A549 (cell line): ENCODE data around the gene NCOA3. TPM values are rescaled to one million over a fixed set of nuclear protein-coding genes. Genes with fewer than 3 reads are reported as not detected.

Source experiments
- ATAC-seq, 2 experiments: fragments of 200-7000 bp in 1 of 2; fragments of >200 bp in 1 of 2; cut with Nextera tagmentation in 1 of 2; cut with Tn5 transposase in 1 of 2; 3 replicates each; pipeline versions ENCODE4 v1.8.0 to v1.9.1; 2018 to 2020; ENCODE audit warnings: mild to moderate bottlenecking in 1 of 2, moderate library complexity in 1 of 2
- CTCF ChIA-PET: fragments of 300-600 bp; sonication (Branson Sonifier 250); formaldehyde crosslinking; extraction: SDS; loops from one replicate; lab custom pipeline; 2021; ENCODE audit warnings: antibody characterized with exemption, inconsistent platforms; lab: Yijun Ruan, JAX
- POLR2A ChIA-PET: fragments of 350-600 bp; formaldehyde crosslinking; extraction: SDS; loops from one replicate; lab custom pipeline; 2021; ENCODE audit warnings: antibody characterized with exemption, inconsistent platforms; lab: Yijun Ruan, JAX
- DNase-seq, 2 experiments: peaks; one replicate each; pipeline versions ENCODE4 v3.0.0 to v3.0.0-alpha.2; 2011 to 2016; ENCODE audit warnings: low read depth in 1 of 2, low spot score in 1 of 2
- FAIRE-seq: peaks from 2 replicates; lab custom pipeline; 2011; peaks lifted over from hg19 to GRCh38; lab: Jason Lieb, UNC
- H3K27ac ChIP-seq, 2 experiments: fragments of >200 bp; sonication (Bioruptor Twin); formaldehyde crosslinking; 3 replicates each; pipeline ENCODE4 v1.5.1; 2016 to 2017
- H3K4me1 ChIP-seq: fragments of >200 bp; sonication (Bioruptor Twin); formaldehyde crosslinking; 3 replicates; pipeline ENCODE4 v1.6.1; 2016
- H3K4me2 ChIP-seq: fragments of >200 bp; sonication (Bioruptor Twin); formaldehyde crosslinking; 3 replicates; pipeline ENCODE4 v1.6.1; 2016
- H3K4me3 ChIP-seq: fragments of >200 bp; sonication (Bioruptor Twin); formaldehyde crosslinking; 3 replicates; pipeline ENCODE4 v1.5.1; 2016
- H3K9me3 ChIP-seq: fragments of >200 bp; sonication (Bioruptor Twin); formaldehyde crosslinking; 3 replicates; pipeline ENCODE4 v1.6.1; 2016
- CBX2 ChIP-seq: fragments of 200-600 bp; sonication (generic); IDR thresholded peaks from 2 replicates; pipeline ENCODE4 v1.6.1; 2016; ENCODE audit warnings: low read depth, mild to moderate bottlenecking, borderline replicate concordance
- CEBPB ChIP-seq, 2 experiments: fragments of >200 bp in 1 of 2; sonication (Bioruptor Twin) in 1 of 2; formaldehyde crosslinking in 1 of 2; IDR thresholded peaks; 2 replicates each; pipeline ENCODE4 v1.6.1; 2012 to 2016
- ESRRA ChIP-seq: fragments of 150-350 bp; IDR thresholded peaks from 2 replicates; pipeline ENCODE4 v1.6.1; 2014; ENCODE audit warnings: mild to moderate bottlenecking, low read length, borderline replicate concordance
- FOSB ChIP-seq: fragments of 250-450 bp; sonication (Bioruptor Pico); IDR thresholded peaks from 2 replicates; pipeline ENCODE4 v1.5.0; 2020; ENCODE audit warnings: mild to moderate bottlenecking, moderate library complexity
- FOSL2 ChIP-seq, 2 experiments: fragments of 450-650 bp in 1 of 2; fragments of >200 bp in 1 of 2; sonication (Bioruptor Twin) in 1 of 2; formaldehyde crosslinking; IDR thresholded peaks; 2 replicates each; pipeline versions ENCODE4 v1.5.0 to v1.6.1; 2016 to 2020; ENCODE audit warnings: mild to moderate bottlenecking in 1 of 2, moderate library complexity in 1 of 2
- GATA3 ChIP-seq: IDR thresholded peaks from 2 replicates; pipeline ENCODE4 v1.6.1; 2012; ENCODE audit warnings: borderline replicate concordance
- HOXA7 ChIP-seq: fragments of 250-450 bp; sonication (Bioruptor Pico); IDR thresholded peaks from 2 replicates; pipeline ENCODE4 v1.5.0; 2020; ENCODE audit warnings: mild to moderate bottlenecking, moderate library complexity
- MAZ ChIP-seq: fragments of 150-350 bp; IDR thresholded peaks from 2 replicates; pipeline ENCODE4 v1.6.1; 2014; ENCODE audit warnings: antibody characterized with exemption, low read depth, low read length, borderline replicate concordance
- NFE2L2 ChIP-seq: fragments of 150-350 bp; conservative IDR thresholded peaks from 2 replicates; pipeline ENCODE4 v1.6.1; 2014; ENCODE audit warnings: low read length
- NR3C1 ChIP-seq: fragments of >200 bp; sonication (Bioruptor Twin); formaldehyde crosslinking; IDR thresholded peaks from 3 replicates; pipeline ENCODE4 v1.6.1; 2017
- PHF8 ChIP-seq: fragments of 200-600 bp; sonication (generic); IDR thresholded peaks from 2 replicates; pipeline ENCODE4 v1.6.1; 2016; ENCODE audit warnings: low read depth, mild to moderate bottlenecking, antibody characterized with exemption, moderate library complexity, borderline replicate concordance
- POLR2A ChIP-seq: IDR thresholded peaks from 2 replicates; pipeline ENCODE4 v1.6.1; 2012; ENCODE audit warnings: mild to moderate bottlenecking, low read length
- POLR2AphosphoS2 ChIP-seq: conservative IDR thresholded peaks from 2 replicates; pipeline ENCODE4 v1.6.1; 2012; ENCODE audit warnings: low read length, improper control_type of control experiment, inconsistent platforms
- RFX5 ChIP-seq: fragments of 450-650 bp; IDR thresholded peaks from 2 replicates; pipeline ENCODE4 v1.7.1; 2014; ENCODE audit warnings: antibody characterized with exemption, mild to moderate bottlenecking, moderate library complexity
- ZC3H11A ChIP-seq: fragments of 450-650 bp; IDR thresholded peaks from 2 replicates; pipeline ENCODE4 v1.6.1; 2014; ENCODE audit warnings: antibody characterized with exemption, mild to moderate bottlenecking
- WGBS: methylation state at CpG from one replicate; pipeline ENCODE4 v1.1.6; 2017; ENCODE audit errors: missing lambda C conversion rate; 5-methylcytosine and 5-hydroxymethylcytosine counted together
- polyA plus RNA-seq, 4 experiments: library from polyadenylated mRNA; depleted of rRNA in 3 of 4; stranded (reverse); fragments of >200 nt; fragmentation: RNase III in 1 of 4; extraction: RNeasy Plus Mini Kit Qiagen cat#74134 plus additional on column Dnase treatment in 1 of 4; gene quantifications; 2 replicates in 3 of 4; 3 replicates in 1 of 4; pipeline ENCODE4 v1.2.3, GENCODE V29; 2011 to 2017
- TF ChIP-seq, protein P1 (sequence below): fragments of 250-450 bp; sonication (Bioruptor Pico); IDR thresholded peaks from 2 replicates; pipeline ENCODE4 v1.5.0; 2020; ENCODE audit warnings: low read depth, mild to moderate bottlenecking, moderate library complexity
- TF ChIP-seq, protein P2 (sequence below): IDR thresholded peaks from 2 replicates; pipeline ENCODE4 v1.6.1; 2012; ENCODE audit warnings: low read depth, borderline replicate concordance
- TF ChIP-seq, protein P3 (sequence below): IDR thresholded peaks from 2 replicates; pipeline ENCODE4 v1.6.1; 2012
- TF ChIP-seq, protein P4 (sequence below): fragments of 450-650 bp; IDR thresholded peaks from 2 replicates; pipeline ENCODE4 v1.6.1; 2014; ENCODE audit warnings: antibody characterized with exemption
- TF ChIP-seq, protein P5 (sequence below): fragments of >200 bp; sonication (Bioruptor Twin); formaldehyde crosslinking; IDR thresholded peaks from 2 replicates; pipeline ENCODE4 v1.6.1; 2016
- TF ChIP-seq, protein P6 (sequence below): fragments of >200 bp; sonication (Bioruptor Twin); formaldehyde crosslinking; IDR thresholded peaks from 3 replicates; pipeline ENCODE4 v1.5.1; 2016

NCOA3 gene
- polyA plus RNA-seq, 2 of the 4 experiments (the other 2 are of a cell fraction), result 42.9 to 136 TPM

DNA sequence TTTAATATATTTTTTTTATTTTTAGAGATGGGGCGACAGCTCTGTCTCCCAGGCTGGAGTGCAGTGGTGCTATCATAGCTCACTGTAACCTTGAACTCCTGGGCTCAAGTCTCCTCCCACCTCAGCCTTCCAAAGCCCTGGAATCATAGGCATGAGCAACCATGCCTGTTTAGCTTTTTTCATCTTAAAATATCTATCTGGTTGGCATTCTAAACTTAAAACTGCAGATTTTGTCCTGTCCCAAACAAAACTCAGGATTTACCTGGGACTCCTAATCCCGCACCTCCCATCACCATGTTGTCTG is 158.9 kb downstream of the NCOA3 start (continued):
- no peak for TF ChIP-seq ZC3H11A
- TF ChIP-seq ESRRA, result no peak
- no peak for TF ChIP-seq NFE2L2
- TF ChIP-seq, protein P1, sequence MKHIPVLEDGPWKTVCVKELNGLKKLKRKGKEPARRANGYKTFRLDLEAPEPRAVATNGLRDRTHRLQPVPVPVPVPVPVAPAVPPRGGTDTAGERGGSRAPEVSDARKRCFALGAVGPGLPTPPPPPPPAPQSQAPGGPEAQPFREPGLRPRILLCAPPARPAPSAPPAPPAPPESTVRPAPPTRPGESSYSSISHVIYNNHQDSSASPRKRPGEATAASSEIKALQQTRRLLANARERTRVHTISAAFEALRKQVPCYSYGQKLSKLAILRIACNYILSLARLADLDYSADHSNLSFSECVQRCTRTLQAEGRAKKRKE (CRISPR knock-in tag), result no peak
- TF ChIP-seq, protein P2, sequence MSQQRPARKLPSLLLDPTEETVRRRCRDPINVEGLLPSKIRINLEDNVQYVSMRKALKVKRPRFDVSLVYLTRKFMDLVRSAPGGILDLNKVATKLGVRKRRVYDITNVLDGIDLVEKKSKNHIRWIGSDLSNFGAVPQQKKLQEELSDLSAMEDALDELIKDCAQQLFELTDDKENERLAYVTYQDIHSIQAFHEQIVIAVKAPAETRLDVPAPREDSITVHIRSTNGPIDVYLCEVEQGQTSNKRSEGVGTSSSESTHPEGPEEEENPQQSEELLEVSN, result no peak

DNA sequence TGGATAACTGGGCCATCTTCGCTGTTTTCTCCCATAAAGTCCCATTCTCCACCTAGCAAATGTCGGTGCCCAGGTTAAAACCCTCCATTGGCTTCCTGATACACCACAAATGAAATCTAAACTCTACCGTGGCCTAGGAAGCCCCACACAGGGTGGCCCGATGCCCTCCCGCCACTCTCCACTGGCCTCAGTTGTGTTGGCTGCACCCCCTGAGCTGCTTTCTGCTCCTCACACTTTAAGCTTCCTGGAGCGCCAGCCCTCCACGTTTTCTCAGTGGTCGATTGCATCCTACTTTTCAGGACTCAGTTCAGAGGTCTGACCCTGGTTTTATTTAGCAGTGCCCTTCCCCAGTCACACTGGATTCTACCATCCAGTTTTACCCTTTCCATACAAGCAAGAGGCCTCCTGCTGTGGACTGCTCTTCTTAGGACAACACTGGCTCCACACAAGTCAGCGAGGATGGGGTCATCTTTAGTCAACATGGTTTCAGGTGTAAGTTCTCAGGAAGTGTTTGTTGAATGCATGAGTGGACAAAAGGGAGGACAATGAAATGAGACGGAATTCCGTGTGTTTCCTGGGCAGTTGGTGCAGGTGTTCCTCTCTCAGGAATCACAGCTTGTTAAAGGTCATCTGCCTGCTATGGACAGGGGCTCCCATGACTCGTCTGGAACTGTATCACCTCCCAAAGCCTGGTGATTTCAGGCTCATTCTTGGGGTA is 159.5 kb downstream of the NCOA3 start:
- DNase-seq (no peak), FAIRE-seq (no peak), ATAC-seq (no peak)
- no peak overlapping the region for H3K4me2 ChIP-seq
- ChIA-PET POLR2A (no interaction called here), CTCF (interaction anchor here (0.6 to 6.1 kb wide), 8 partner anchors 10 to 959 kb away, joined by 3 to 73 read pairs (median 5); no protein-coding TSS in a partner anchor)
- no peak overlapping the region for H3K4me3 ChIP-seq
- no peak overlapping the region; a peak in 1 of 6 replicates for H3K27ac ChIP-seq
- 84% methylated on average over 12 of the region's 12 CpGs for WGBS
- TF ChIP-seq, protein P1 (CRISPR knock-in tag), result no peak
- TF ChIP-seq, protein P2, result no peak
- no peak for TF ChIP-seq FOSB
- no peak for TF ChIP-seq POLR2AphosphoS2
- TF ChIP-seq NR3C1, result no peak
- no peak for TF ChIP-seq ESRRA
- no peak for TF ChIP-seq FOSL2 (IDR thresholded peaks at IDR 0.05)
- no peak for TF ChIP-seq FOSL2 (CRISPR knock-in tag; IDR thresholded peaks at IDR 0.05)
- TF ChIP-seq NFE2L2, result no peak
- no peak for TF ChIP-seq CEBPB (IDR thresholded peaks at IDR 0.05)
- TF ChIP-seq RFX5, result no peak
- TF ChIP-seq, protein P3, sequence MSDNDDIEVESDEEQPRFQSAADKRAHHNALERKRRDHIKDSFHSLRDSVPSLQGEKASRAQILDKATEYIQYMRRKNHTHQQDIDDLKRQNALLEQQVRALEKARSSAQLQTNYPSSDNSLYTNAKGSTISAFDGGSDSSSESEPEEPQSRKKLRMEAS, result no peak
- TF ChIP-seq, protein P4, sequence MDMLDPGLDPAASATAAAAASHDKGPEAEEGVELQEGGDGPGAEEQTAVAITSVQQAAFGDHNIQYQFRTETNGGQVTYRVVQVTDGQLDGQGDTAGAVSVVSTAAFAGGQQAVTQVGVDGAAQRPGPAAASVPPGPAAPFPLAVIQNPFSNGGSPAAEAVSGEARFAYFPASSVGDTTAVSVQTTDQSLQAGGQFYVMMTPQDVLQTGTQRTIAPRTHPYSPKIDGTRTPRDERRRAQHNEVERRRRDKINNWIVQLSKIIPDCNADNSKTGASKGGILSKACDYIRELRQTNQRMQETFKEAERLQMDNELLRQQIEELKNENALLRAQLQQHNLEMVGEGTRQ, result no peak
- no peak for TF ChIP-seq HOXA7 (CRISPR knock-in tag)
- TF ChIP-seq, protein P5, sequence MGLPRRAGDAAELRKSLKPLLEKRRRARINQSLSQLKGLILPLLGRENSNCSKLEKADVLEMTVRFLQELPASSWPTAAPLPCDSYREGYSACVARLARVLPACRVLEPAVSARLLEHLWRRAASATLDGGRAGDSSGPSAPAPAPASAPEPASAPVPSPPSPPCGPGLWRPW, result no peak
- no peak for TF ChIP-seq CBX2
- TF ChIP-seq POLR2A, result no peak
- no peak for TF ChIP-seq GATA3
- TF ChIP-seq PHF8, result no peak
- TF ChIP-seq, protein P6, sequence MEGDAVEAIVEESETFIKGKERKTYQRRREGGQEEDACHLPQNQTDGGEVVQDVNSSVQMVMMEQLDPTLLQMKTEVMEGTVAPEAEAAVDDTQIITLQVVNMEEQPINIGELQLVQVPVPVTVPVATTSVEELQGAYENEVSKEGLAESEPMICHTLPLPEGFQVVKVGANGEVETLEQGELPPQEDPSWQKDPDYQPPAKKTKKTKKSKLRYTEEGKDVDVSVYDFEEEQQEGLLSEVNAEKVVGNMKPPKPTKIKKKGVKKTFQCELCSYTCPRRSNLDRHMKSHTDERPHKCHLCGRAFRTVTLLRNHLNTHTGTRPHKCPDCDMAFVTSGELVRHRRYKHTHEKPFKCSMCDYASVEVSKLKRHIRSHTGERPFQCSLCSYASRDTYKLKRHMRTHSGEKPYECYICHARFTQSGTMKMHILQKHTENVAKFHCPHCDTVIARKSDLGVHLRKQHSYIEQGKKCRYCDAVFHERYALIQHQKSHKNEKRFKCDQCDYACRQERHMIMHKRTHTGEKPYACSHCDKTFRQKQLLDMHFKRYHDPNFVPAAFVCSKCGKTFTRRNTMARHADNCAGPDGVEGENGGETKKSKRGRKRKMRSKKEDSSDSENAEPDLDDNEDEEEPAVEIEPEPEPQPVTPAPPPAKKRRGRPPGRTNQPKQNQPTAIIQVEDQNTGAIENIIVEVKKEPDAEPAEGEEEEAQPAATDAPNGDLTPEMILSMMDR, result no peak
- no peak for TF ChIP-seq MAZ
- peaks cover 4% of the 10 kb centered on the region; the same call in 1 of the 3 replicates for H3K4me1 ChIP-seq
- H3K9me3 ChIP-seq, result no peaks in the 10 kb centered on the region
